ENCODE results near the gene GJA5. TPM values are rescaled to one million over a fixed set of nuclear protein-coding genes. Genes with fewer than 3 reads are reported as not detected.

Gene GJA5
- total and polyA plus RNA-seq, 9 donors: 1.4 to 27.5 (median 6.8) TPM

DNA sequence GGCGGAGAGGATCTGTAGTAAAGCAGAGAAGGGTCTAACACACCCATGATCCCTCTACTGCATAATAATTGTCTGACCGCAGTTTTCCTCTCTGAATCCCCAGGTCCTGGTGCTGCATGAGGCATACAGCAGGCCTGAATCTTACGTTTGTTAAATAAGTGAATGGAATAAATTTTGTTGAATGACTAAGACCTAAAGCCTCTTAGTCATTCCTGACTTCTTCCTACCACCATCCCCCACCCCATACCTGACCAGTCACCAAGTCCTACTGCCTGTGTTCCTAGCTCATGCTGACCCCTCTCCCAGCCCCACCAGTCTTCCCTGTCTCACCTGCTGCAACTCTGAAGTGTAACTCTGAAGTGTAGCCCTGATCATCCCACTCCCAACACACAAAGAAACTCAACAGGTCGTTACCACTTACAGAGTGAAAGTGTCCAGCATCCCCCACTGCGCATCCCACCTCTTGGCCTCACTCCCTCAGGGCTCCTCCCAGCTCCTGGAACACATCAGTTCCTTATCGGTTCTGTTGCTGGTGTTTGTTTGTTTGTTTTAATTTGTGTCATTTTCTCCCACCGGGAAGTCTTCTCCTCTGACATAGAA, 9.7 kb downstream of the GJA5 start:
- no peaks in the 10 kb centered on the region for H3K9me3 ChIP-seq
- H3K36me3 ChIP-seq: no peaks in the 10 kb centered on the region
- TF ChIP-seq POLR2A (IDR thresholded peaks at IDR 0.05): no peak
- no peak for TF ChIP-seq EP300 (IDR thresholded peaks at IDR 0.05)
- TF ChIP-seq CTCF (IDR thresholded peaks at IDR 0.05): no peak
- H3K27ac ChIP-seq: no peak overlapping the region
- no peak overlapping the region for H3K4me3 ChIP-seq
- no peaks in the 10 kb centered on the region for H3K27me3 ChIP-seq
- 56 to 62% (median 59%) methylated on average over 7 of the region's 7 CpGs for WGBS, 3 donors
- intact Hi-C loops (cut with DNase I): no loop called here
- DNase-seq: no peak
- H3K4me1 ChIP-seq (ENCODE audit: insufficient read depth): no peaks in the 10 kb centered on the region

DNA sequence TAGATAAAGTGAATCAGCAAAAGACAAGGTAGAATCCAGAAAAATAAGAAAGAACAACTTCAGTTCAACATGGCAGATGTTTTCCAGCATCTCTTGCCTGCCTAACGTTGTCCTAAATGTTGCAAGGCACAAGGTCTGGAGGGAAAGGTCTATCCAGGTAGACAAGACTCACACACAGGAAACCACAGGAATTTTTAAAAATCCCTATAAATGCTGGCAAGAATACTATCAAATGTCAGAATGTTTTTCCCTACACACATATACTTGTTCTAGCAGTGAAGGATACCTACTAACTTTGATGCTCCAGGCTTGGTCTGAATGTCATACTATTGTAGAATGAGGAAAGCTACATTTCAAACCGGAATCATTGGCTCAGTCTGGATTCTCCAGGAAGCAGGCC, 10.6 kb downstream of the GJA5 start:
- intact Hi-C loops (cut with DNase I): no loop called here
- Histone ChIP-seq H3K4me3 (no peak overlapping the region), H3K9me3 (no peaks in the 10 kb centered on the region), H3K27me3 (no peaks in the 10 kb centered on the region), H3K36me3 (no peaks in the 10 kb centered on the region), H3K4me1 (ENCODE audit: insufficient read depth) (no peaks in the 10 kb centered on the region), H3K27ac (no peak overlapping the region)
- no peak for TF ChIP-seq POLR2A (IDR thresholded peaks at IDR 0.05)
- no peak for TF ChIP-seq EP300 (IDR thresholded peaks at IDR 0.05)
- no peak for TF ChIP-seq CTCF (IDR thresholded peaks at IDR 0.05)
- DNase-seq: no peak
- 81 to 90% (median 84%) methylated on average over 2 of the region's 2 CpGs for WGBS, 3 donors

GRCh38 chr1:147748676-147749350, 11.6 kb downstream of the GJA5 start:
- 56 to 77% (median 66%) methylated on average over 3 of the region's 3 CpGs for WGBS, 3 donors
- no peaks in the 10 kb centered on the region for H3K36me3 ChIP-seq
- DNase-seq: no peak
- H3K27me3 ChIP-seq: no peaks in the 10 kb centered on the region
- no peak overlapping the region for H3K4me3 ChIP-seq
- no peaks in the 10 kb centered on the region for H3K9me3 ChIP-seq
- no peaks in the 10 kb centered on the region for H3K4me1 ChIP-seq (ENCODE audit: insufficient read depth)
- H3K27ac ChIP-seq: no peak overlapping the region
- TF ChIP-seq EP300 (IDR thresholded peaks at IDR 0.05): no peak
- intact Hi-C loops (cut with DNase I): no loop called here

- Histone ChIP-seq H3K4me1 (ENCODE audit: insufficient read depth) (no peaks in the 10 kb centered on the region), H3K4me3 (no peak overlapping the region), H3K27me3 (no peaks in the 10 kb centered on the region), H3K27ac (no peak overlapping the region), H3K9me3 (no peaks in the 10 kb centered on the region), H3K36me3 (no peaks in the 10 kb centered on the region)
- intact Hi-C loops (cut with DNase I): no loop called here
- no peak for DNase-seq
- TF ChIP-seq POLR2A (IDR thresholded peaks at IDR 0.05): no peak
- TF ChIP-seq EP300 (IDR thresholded peaks at IDR 0.05): no peak
- TF ChIP-seq CTCF (IDR thresholded peaks at IDR 0.05): no peak
Measured at GRCh38 chr1:147747966-147748365, 12.4 kb downstream of the GJA5 start.

DNA sequence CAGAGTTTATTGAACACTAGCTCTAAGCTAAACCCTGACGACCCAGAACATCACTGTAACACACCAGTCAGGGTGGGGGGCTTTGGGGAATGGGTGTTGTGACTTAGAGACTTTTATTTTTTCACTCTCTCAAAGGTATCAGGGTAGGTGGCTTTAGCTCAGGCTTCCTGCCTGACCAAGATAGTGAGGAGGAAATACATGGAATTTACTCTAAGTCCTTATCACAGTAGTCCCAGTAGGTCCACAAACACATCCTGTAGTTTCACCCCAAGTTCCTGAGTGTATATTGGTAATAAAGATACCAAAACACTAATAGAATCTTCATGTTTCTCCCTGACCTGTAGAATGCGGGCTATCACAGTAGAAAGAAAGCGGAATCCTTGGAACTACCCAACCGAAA, 15.1 kb downstream of the GJA5 start:
- Histone ChIP-seq H3K4me1 (ENCODE audit: insufficient read depth) (no peaks in the 10 kb centered on the region), H3K9me3 (no peaks in the 10 kb centered on the region), H3K27me3 (no peaks in the 10 kb centered on the region), H3K27ac (no peak overlapping the region), H3K4me3 (no peak overlapping the region), H3K36me3 (no peaks in the 10 kb centered on the region)
- WGBS, 3 donors: 81 to 87% (median 81%) methylated on average over 4 of the region's 4 CpGs
- no peak for TF ChIP-seq CTCF (IDR thresholded peaks at IDR 0.05)
- TF ChIP-seq POLR2A (IDR thresholded peaks at IDR 0.05): no peak
- no peak for TF ChIP-seq EP300 (IDR thresholded peaks at IDR 0.05)
- intact Hi-C loops (cut with DNase I): no loop called here
- no peak for DNase-seq
